OCI-LY7 (cell line): ENCODE results near the gene TMPRSS3. TPM values are rescaled to one million over a fixed set of nuclear protein-coding genes. Genes with fewer than 3 reads are reported as not detected.

Experiments used
- BruUV-seq: library from RNA; stranded (reverse); fragments of 400-500 nt; replicated peaks from 2 replicates; lab custom pipeline; 2021; lab: Mats Ljungman, UMichigan
- CTCF ChIA-PET: fragments of 300-600 bp; sonication (Branson Sonifier 250); formaldehyde crosslinking; loops from one replicate; lab custom pipeline; 2022; ENCODE audit warnings: antibody characterized with exemption; ENCODE audit not compliant: unreplicated experiment; lab: Charles Lee
- POLR2A ChIA-PET: fragments of 300-600 bp; sonication (Branson Sonifier 250); formaldehyde crosslinking; loops from one replicate; lab custom pipeline; 2022; ENCODE audit warnings: antibody characterized with exemption; lab: Charles Lee
- DNase-seq: peaks from one replicate; pipeline ENCODE4 v3.0.0-alpha.2; 2015; ENCODE audit warnings: low spot score
- H2AFZ ChIP-seq: fragments of 200-600 bp; sonication (generic), shearing (Covaris generic); 2 replicates; pipeline ENCODE4 v1.6.1; 2014; ENCODE audit warnings: mild to moderate bottlenecking, antibody characterized with exemption, low read length, moderate library complexity
- H3K27ac ChIP-seq: fragments of 200-600 bp; sonication (generic); 2 replicates; pipeline ENCODE4 v1.5.1; 2014; ENCODE audit warnings: mixed run types, low read depth, mild to moderate bottlenecking, moderate library complexity, low read length, inconsistent platforms; ENCODE audit not compliant: poor library complexity, severe bottlenecking
- H3K36me3 ChIP-seq: fragments of 200-600 bp; sonication (generic); 2 replicates; pipeline ENCODE4 v1.6.1; 2014; ENCODE audit warnings: mild to moderate bottlenecking, antibody characterized with exemption, low read length, moderate library complexity, mixed read lengths; ENCODE audit not compliant: insufficient read depth
- H3K4me1 ChIP-seq: fragments of 200-600 bp; sonication (generic); 2 replicates; pipeline ENCODE4 v1.5.1; 2014; ENCODE audit warnings: mild to moderate bottlenecking, low read length; ENCODE audit not compliant: insufficient read depth, poor library complexity, severe bottlenecking
- H3K4me2 ChIP-seq: fragments of 200-600 bp; sonication (generic); 2 replicates; pipeline ENCODE4 v1.6.1; 2014; ENCODE audit warnings: mild to moderate bottlenecking, low read length
- H3K4me3 ChIP-seq: fragments of 200-600 bp; sonication (generic); 2 replicates; pipeline ENCODE4 v1.5.1; 2014; ENCODE audit warnings: mild to moderate bottlenecking, low read depth, low read length; ENCODE audit not compliant: poor library complexity, severe bottlenecking
- H3K79me2 ChIP-seq: fragments of 200-600 bp; sonication (generic); 2 replicates; pipeline ENCODE4 v1.6.1; 2016; ENCODE audit warnings: low read depth, mild to moderate bottlenecking, low read length, moderate library complexity, mixed read lengths; ENCODE audit not compliant: insufficient read depth
- H3K9me2 ChIP-seq: fragments of 200-600 bp; sonication (generic); 2 replicates; pipeline ENCODE4 v1.6.1; 2016; ENCODE audit warnings: mild to moderate bottlenecking, low read length, mixed read lengths; ENCODE audit not compliant: insufficient read depth
- H3K9me3 ChIP-seq: fragments of 200-600 bp; sonication (generic); 2 replicates; pipeline ENCODE4 v1.6.1; 2014; ENCODE audit warnings: mild to moderate bottlenecking, mixed run types, low read length, mixed read lengths
- H4K20me1 ChIP-seq: fragments of 200-600 bp; sonication (generic); 2 replicates; pipeline ENCODE4 v1.6.1; 2014; ENCODE audit warnings: mild to moderate bottlenecking, antibody characterized with exemption, low read length, moderate library complexity, mixed read lengths; ENCODE audit not compliant: insufficient read depth
- EZH2phosphoT487 ChIP-seq: fragments of 200-600 bp; sonication (generic); IDR thresholded peaks from 2 replicates; pipeline ENCODE4 v1.6.1; 2018; ENCODE audit warnings: low read depth, borderline replicate concordance, mild to moderate bottlenecking, mixed run types, antibody characterized with exemption, low read length, moderate library complexity, mixed read lengths
- intact Hi-C: fragments of 100-400 bp; cut with micrococcal nuclease; formaldehyde crosslinking; loops from one replicate; pipeline ENCODE4 v1.10.0; 2022; ENCODE audit not compliant: unreplicated experiment
- total RNA-seq, 2 experiments: library from RNA; depleted of rRNA in 1 of 2; stranded (reverse); fragments of >200 nt in 1 of 2; shearing (Covaris generic) in 1 of 2; gene quantifications; 2 replicates each; pipeline ENCODE4 v1.2.3, GENCODE V29; 2014 to 2022
- TF ChIP-seq, protein P1 (sequence below): fragments of 200-600 bp; sonication (generic); conservative IDR thresholded peaks from 2 replicates; pipeline ENCODE4 v1.5.1; 2014; ENCODE audit warnings: mild to moderate bottlenecking, antibody characterized with exemption, low read length, moderate library complexity, mixed read lengths

TMPRSS3 gene
- total RNA-seq, 2 experiments from 2014 or later: not detected

- Histone ChIP-seq H3K9me2 (no peaks in the 10 kb centered on the region), H2AFZ (no peak within 1 kb of the TSS), H3K27ac (no peak within 1 kb of the TSS), H3K9me3 (peaks cover 9% of the 10 kb centered on the region; the same call in 1 of the 2 replicates), H3K36me3 (no peaks in the 10 kb centered on the region), H3K79me2 (no peaks in the 10 kb centered on the region), H4K20me1 (no peaks in the 10 kb centered on the region), H3K4me3 (no peak within 1 kb of the TSS), H3K4me1 (peaks cover 9% of the 10 kb centered on the region), H3K4me2 (no peak within 1 kb of the TSS)
- BruUV-seq: no TSS peak
- POLR2A ChIA-PET: interaction anchor here (0.7 to 1.2 kb wide), 5 partner anchors 10 to 216 kb away, joined by 3 to 5 read pairs (median 3); no protein-coding TSS in a partner anchor
- intact Hi-C loops: no loop called here
- TF ChIP-seq EZH2phosphoT487: no peak
- TF ChIP-seq, protein P1, sequence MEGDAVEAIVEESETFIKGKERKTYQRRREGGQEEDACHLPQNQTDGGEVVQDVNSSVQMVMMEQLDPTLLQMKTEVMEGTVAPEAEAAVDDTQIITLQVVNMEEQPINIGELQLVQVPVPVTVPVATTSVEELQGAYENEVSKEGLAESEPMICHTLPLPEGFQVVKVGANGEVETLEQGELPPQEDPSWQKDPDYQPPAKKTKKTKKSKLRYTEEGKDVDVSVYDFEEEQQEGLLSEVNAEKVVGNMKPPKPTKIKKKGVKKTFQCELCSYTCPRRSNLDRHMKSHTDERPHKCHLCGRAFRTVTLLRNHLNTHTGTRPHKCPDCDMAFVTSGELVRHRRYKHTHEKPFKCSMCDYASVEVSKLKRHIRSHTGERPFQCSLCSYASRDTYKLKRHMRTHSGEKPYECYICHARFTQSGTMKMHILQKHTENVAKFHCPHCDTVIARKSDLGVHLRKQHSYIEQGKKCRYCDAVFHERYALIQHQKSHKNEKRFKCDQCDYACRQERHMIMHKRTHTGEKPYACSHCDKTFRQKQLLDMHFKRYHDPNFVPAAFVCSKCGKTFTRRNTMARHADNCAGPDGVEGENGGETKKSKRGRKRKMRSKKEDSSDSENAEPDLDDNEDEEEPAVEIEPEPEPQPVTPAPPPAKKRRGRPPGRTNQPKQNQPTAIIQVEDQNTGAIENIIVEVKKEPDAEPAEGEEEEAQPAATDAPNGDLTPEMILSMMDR: no peak
- CTCF ChIA-PET: no interaction called here
- no peak for DNase-seq
Measured at GRCh38 chr21:42403611-42404231, 7.9 kb upstream of the TMPRSS3 start, which contains the start of gene UBASH3A. TSS of gene UBASH3A (plus strand) at chr21:42403902. CDS start at chr21:42403946, 44 bp downstream.

DNA sequence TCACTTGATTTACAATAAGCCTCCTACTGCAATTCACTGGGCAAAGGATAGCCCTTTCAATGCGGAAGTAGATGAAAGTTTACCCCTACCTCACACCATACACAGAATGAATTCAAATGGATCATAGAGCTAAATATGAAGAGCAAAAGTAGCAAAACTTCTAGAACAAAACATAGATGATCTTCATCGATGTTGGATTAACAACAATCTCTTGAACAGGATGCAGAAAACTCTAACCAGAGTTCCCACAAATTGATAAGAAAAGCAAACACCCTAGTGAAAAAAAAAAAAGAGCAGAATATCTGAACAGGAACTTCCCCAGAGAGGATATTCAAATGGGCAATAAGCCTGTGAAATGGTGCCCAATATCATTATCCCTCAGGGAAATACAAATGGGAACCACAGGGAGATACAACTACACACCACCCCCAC, 6.0 kb upstream of the TMPRSS3 start:
- ChIA-PET POLR2A (interaction anchor here (0.7 kb wide), 1 partner anchor 121 kb away, joined by 3 read pairs; no protein-coding TSS in a partner anchor), CTCF (no interaction called here)
- BruUV-seq: no TSS peak
- intact Hi-C loops: no loop called here
- Histone ChIP-seq H3K4me2 (no peak overlapping the region), H3K9me2 (no peaks in the 10 kb centered on the region), H3K36me3 (no peaks in the 10 kb centered on the region), H4K20me1 (no peaks in the 10 kb centered on the region), H2AFZ (no peak overlapping the region), H3K4me3 (no peak overlapping the region), H3K79me2 (no peaks in the 10 kb centered on the region), H3K4me1 (peaks cover 7% of the 10 kb centered on the region), H3K9me3 (peaks cover 9% of the 10 kb centered on the region; the same call in 1 of the 2 replicates), H3K27ac (no peak overlapping the region)
- TF ChIP-seq, protein P1: no peak
- TF ChIP-seq EZH2phosphoT487: no peak
- DNase-seq: no peak

- Histone ChIP-seq H3K9me3 (peaks cover 9% of the 10 kb centered on the region; the same call in 1 of the 2 replicates), H3K4me3 (no peak overlapping the region), H3K9me2 (no peaks in the 10 kb centered on the region), H2AFZ (no peak overlapping the region), H3K36me3 (no peaks in the 10 kb centered on the region), H3K79me2 (no peaks in the 10 kb centered on the region), H3K4me2 (no peak overlapping the region), H3K4me1 (peaks cover under 1% of the 10 kb centered on the region), H4K20me1 (no peaks in the 10 kb centered on the region), H3K27ac (no peak overlapping the region)
- no TSS peak for BruUV-seq
- intact Hi-C loops: no loop called here
- ChIA-PET CTCF (no interaction called here), POLR2A (interaction anchor here (0.7 to 1.1 kb wide), 4 partner anchors 12 to 219 kb away, joined by 3 to 6 read pairs (median 3); no protein-coding TSS in a partner anchor)
- no peak for DNase-seq
- TF ChIP-seq, protein P1: no peak
- no peak for TF ChIP-seq EZH2phosphoT487
Measured at GRCh38 chr21:42401154-42401553, 5.3 kb upstream of the TMPRSS3 start.
